ENCODE results near the gene CFAP161. TPM values are rescaled to one million over a fixed set of nuclear protein-coding genes. Genes with fewer than 3 reads are reported as not detected.

CFAP161 gene
- polyA plus RNA-seq, 3 donors = not detected

DNA sequence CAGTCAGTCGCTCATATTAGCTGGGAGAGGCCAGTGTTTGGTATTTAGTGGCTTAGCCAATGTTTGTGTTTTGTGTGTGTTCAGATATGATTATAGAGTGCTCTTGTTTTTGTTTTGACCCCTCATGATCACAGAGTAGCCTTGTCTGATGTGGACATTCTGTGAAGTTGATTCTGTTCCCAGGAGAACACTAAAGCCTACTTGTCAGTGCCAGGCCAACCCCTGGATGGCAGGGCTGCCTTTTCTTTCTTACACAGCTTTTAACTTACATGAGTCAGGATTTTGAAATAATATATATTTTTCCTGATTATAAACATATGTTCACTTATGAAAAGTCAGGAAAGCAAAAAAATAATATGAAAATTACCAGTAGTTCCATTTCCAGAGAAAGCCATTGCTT lies 11.9 kb downstream of the CFAP161 start:
- H3K9me3 Mint-ChIP-seq = peaks cover 0 to 3% (median 0%) of the 10 kb centered on the region in 7 donors
- H3K9ac ChIP-seq (ENCODE audit: insufficient read depth, low read length, poor library complexity, severe bottlenecking) = no peak overlapping the region
- 100% methylated on average over 1 of the region's 1 CpG for WGBS (ENCODE audit: insufficient coverage)
- peaks cover 2% of the 10 kb centered on the region for H3K4me1 Mint-ChIP-seq
- no peaks in the 10 kb centered on the region for H3K27me3 ChIP-seq (ENCODE audit: control insufficient read depth in 2 of 2, insufficient read depth in 2 of 2, low read length in 2 of 2)
- no peak for DNase-seq
- H3K4me3 Mint-ChIP-seq = no peak overlapping the region
- no peaks in the 10 kb centered on the region for H4K20me1 ChIP-seq (ENCODE audit: insufficient read depth, low read length)
- peaks cover 3 to 11% (median 9%) of the 10 kb centered on the region in 3 donors for H3K27me3 Mint-ChIP-seq (ENCODE audit: low read depth in 3 of 3)
- no peak overlapping the region for H2AFZ ChIP-seq (ENCODE audit: insufficient read depth, low read depth, low read length, poor library complexity, severe bottlenecking)
- no peak overlapping the region for H3K4me3 ChIP-seq (replicated peaks in 1 of 3; ENCODE audit: low read depth in 2 of 3, low read length in 3 of 3)
- TF ChIP-seq, protein P1, sequence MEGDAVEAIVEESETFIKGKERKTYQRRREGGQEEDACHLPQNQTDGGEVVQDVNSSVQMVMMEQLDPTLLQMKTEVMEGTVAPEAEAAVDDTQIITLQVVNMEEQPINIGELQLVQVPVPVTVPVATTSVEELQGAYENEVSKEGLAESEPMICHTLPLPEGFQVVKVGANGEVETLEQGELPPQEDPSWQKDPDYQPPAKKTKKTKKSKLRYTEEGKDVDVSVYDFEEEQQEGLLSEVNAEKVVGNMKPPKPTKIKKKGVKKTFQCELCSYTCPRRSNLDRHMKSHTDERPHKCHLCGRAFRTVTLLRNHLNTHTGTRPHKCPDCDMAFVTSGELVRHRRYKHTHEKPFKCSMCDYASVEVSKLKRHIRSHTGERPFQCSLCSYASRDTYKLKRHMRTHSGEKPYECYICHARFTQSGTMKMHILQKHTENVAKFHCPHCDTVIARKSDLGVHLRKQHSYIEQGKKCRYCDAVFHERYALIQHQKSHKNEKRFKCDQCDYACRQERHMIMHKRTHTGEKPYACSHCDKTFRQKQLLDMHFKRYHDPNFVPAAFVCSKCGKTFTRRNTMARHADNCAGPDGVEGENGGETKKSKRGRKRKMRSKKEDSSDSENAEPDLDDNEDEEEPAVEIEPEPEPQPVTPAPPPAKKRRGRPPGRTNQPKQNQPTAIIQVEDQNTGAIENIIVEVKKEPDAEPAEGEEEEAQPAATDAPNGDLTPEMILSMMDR (IDR thresholded peaks at IDR 0.05) = no peak
- no peaks in the 10 kb centered on the region for H3K36me3 ChIP-seq (replicated peaks in 1 of 2; ENCODE audit: control insufficient read depth in 1 of 2, insufficient read depth in 2 of 2, low read length in 2 of 2)
- no peak overlapping the region for H3K4me2 ChIP-seq (replicated peaks; ENCODE audit: extremely low read depth, low read length, poor library complexity, severe bottlenecking)
- no peaks in the 10 kb centered on the region for H3K36me3 Mint-ChIP-seq
- no peaks in the 10 kb centered on the region for H3K9me3 ChIP-seq (replicated peaks in 1 of 2; ENCODE audit: control insufficient read depth in 1 of 2, insufficient read depth in 1 of 2, low read length in 2 of 2)
- no peak overlapping the region for H3K27ac ChIP-seq (ENCODE audit: low read depth in 1 of 2, low read length in 2 of 2)
- no peaks in the 10 kb centered on the region for H3K79me2 ChIP-seq (ENCODE audit: insufficient read depth, low read length)
- intact Hi-C loops (cut with micrococcal nuclease) = no loop called here
- no peaks in the 10 kb centered on the region for H3K4me1 ChIP-seq (ENCODE audit: control insufficient read depth in 1 of 2, insufficient read depth in 2 of 2, low read length in 2 of 2)
- H3K27ac Mint-ChIP-seq = no peak overlapping the region

DNA sequence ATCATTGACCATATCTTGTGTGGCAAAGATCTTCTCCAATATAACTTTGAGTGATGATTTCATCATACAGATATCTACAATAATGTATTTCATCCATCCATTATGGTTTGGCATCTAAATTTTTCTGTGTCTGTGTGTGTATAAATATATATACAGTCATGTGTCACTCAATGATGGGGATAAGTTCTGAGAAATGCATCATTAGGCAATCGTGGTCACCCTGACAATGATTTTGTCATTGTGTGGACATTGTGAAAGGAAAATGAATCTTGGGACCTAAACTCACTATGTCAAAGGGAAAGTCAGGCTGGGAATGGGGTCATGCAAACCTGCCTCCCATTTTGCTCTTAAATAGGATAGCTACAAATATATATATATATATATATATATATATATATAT lies 12.4 kb downstream of the CFAP161 start:
- no peak overlapping the region for H2AFZ ChIP-seq (ENCODE audit: insufficient read depth, low read depth, low read length, poor library complexity, severe bottlenecking)
- no peaks in the 10 kb centered on the region for H3K9me3 ChIP-seq (replicated peaks in 1 of 2; ENCODE audit: control insufficient read depth in 1 of 2, insufficient read depth in 1 of 2, low read length in 2 of 2)
- intact Hi-C loops (cut with micrococcal nuclease) = no loop called here
- Mint-ChIP-seq H3K27ac (no peak overlapping the region), H3K27me3 (ENCODE audit: low read depth in 3 of 3) (peaks cover 3 to 9% (median 8%) of the 10 kb centered on the region in 3 donors), H3K4me1 (peaks cover 2% of the 10 kb centered on the region), H3K9me3 (peaks cover 0 to 3% (median 0%) of the 10 kb centered on the region in 7 donors), H3K4me3 (no peak overlapping the region), H3K36me3 (no peaks in the 10 kb centered on the region)
- H3K4me3 ChIP-seq (replicated peaks in 1 of 3; ENCODE audit: low read depth in 2 of 3, low read length in 3 of 3) = no peak overlapping the region
- H3K27me3 ChIP-seq (ENCODE audit: control insufficient read depth in 2 of 2, insufficient read depth in 2 of 2, low read length in 2 of 2) = no peaks in the 10 kb centered on the region
- TF ChIP-seq, protein P1 (IDR thresholded peaks at IDR 0.05) = no peak
- no peaks in the 10 kb centered on the region for H3K79me2 ChIP-seq (ENCODE audit: insufficient read depth, low read length)
- H3K36me3 ChIP-seq (replicated peaks in 1 of 2; ENCODE audit: control insufficient read depth in 1 of 2, insufficient read depth in 2 of 2, low read length in 2 of 2) = no peaks in the 10 kb centered on the region
- no peak overlapping the region for H3K27ac ChIP-seq (ENCODE audit: low read depth in 1 of 2, low read length in 2 of 2)
- no peaks in the 10 kb centered on the region for H4K20me1 ChIP-seq (ENCODE audit: insufficient read depth, low read length)
- no peaks in the 10 kb centered on the region for H3K4me1 ChIP-seq (ENCODE audit: control insufficient read depth in 1 of 2, insufficient read depth in 2 of 2, low read length in 2 of 2)
- DNase-seq = no peak
- no CpG with 5 or more reads among the region's 1 CpG for WGBS (ENCODE audit: insufficient coverage)
- H3K4me2 ChIP-seq (replicated peaks; ENCODE audit: extremely low read depth, low read length, poor library complexity, severe bottlenecking) = no peak overlapping the region
- H3K9ac ChIP-seq (ENCODE audit: insufficient read depth, low read length, poor library complexity, severe bottlenecking) = no peak overlapping the region
